Psoas muscle (tissue), 8 donors: ENCODE measurements around the gene KLHL29. TPM values are rescaled to one million over a fixed set of nuclear protein-coding genes. Genes with fewer than 3 reads are reported as not detected.

Experiments
- ATAC-seq, 4 donors: fragments of 200-7000 bp; cut with Tn5 transposase; one replicate each; pipeline ENCODE4 v1.9.1; 2020; ENCODE audit warnings: moderate library complexity in 3 of 4, mild to moderate bottlenecking in 2 of 4
- DNase-seq, 2 donors: peaks; one replicate each; pipeline ENCODE4 v3.0.0-alpha.2; 2020
- H3K27ac ChIP-seq: fragments of 200-600 bp; one replicate; pipeline ENCODE4 v1.8.0; 2022
- H3K27me3 ChIP-seq, 3 donors: fragments of 200-600 bp in 1 of 3; one replicate each; pipeline versions ENCODE4 v1.6.1 to v1.8.0; 2013 to 2022; ENCODE audit warnings: low read length in 2 of 3, mild to moderate bottlenecking in 2 of 3, moderate library complexity in 1 of 3; ENCODE audit not compliant: insufficient read depth in 3 of 3
- H3K36me3 ChIP-seq, 2 donors: fragments of 200-600 bp in 1 of 2; one replicate each; pipeline versions ENCODE4 v1.6.1 to v1.8.0; 2013 to 2022; ENCODE audit warnings: low read depth in 1 of 2, mild to moderate bottlenecking in 1 of 2, moderate library complexity in 1 of 2; ENCODE audit not compliant: insufficient read depth in 1 of 2
- H3K4me1 ChIP-seq: fragments of 200-600 bp; one replicate; pipeline ENCODE4 v1.8.0; 2022
- H3K4me3 ChIP-seq: fragments of 200-600 bp; one replicate; pipeline ENCODE4 v1.8.0; 2022; ENCODE audit warnings: mild to moderate bottlenecking
- H3K9me3 ChIP-seq: fragments of 200-600 bp; one replicate; pipeline ENCODE4 v1.8.0; 2022
- CTCF ChIP-seq: fragments of 200-600 bp; IDR thresholded peaks from one replicate; pipeline ENCODE4 v1.8.0; 2022; ENCODE audit warnings: antibody characterized with exemption
- WGBS, 3 donors: extraction: QIAGEN DNeasy Blood & Tissue Kit; methylation state at CpG; one replicate each; pipeline versions ENCODE4 v1.1.6 to v1.1.7; 2013; 5-methylcytosine and 5-hydroxymethylcytosine counted together
- intact Hi-C, 2 donors: fragments of 100-400 bp; cut with DNase I; formaldehyde crosslinking; loops; one replicate each; pipeline versions ENCODE4 v1.11.0 to v1.14.2; 2022
- polyA plus RNA-seq, 3 donors: library from polyadenylated mRNA; stranded (reverse); fragments of 200-250 nt; gene quantifications; one replicate each; pipeline ENCODE4 v1.2.3, GENCODE V29; 2013
- total RNA-seq, 4 donors: library from RNA; stranded (reverse); fragmentation: NEBNext Ultra II Directional in 2 of 4; extraction: Animal tissue kit (Norgen Biotek cat#: 25700) in 2 of 4; gene quantifications; one replicate each; pipeline versions ENCODE4 v1.2.1 to v1.2.4, GENCODE V29; 2021 to 2023
- donor health status: healthy with polysubstance abuse.
- donor health status: DM: no; HTN: no; CAD: no; lungs with moderate emphysema.
- donor health status: Bipolar disorder and iron deficiency.
- donor health status: healthy.
- donor health status: DM: yes; HTN: yes; CAD: no.
- donor health status: DM: no; HTN: no; CAD: no.
- donor health status: DM: no; HTN: no; CAD: no.
- donor health status: DM: yes; HTN: yes; CAD: no.

Gene KLHL29
- total and polyA plus RNA-seq, 7 donors = 4.4 to 14.1 (median 6.8) TPM

GRCh38 chr2:23653326-23653725 is 268.3 kb downstream of the KLHL29 start:
- Histone ChIP-seq H3K27ac (no peak overlapping the region), H3K27me3 (no peaks in the 10 kb centered on the region), H3K36me3 (no peaks in the 10 kb centered on the region), H3K4me3 (no peak overlapping the region), H3K9me3 (no peaks in the 10 kb centered on the region), H3K4me1 (no peaks in the 10 kb centered on the region)
- intact Hi-C loops = no loop called here
- ATAC-seq (no peak), DNase-seq (no peak)
- TF ChIP-seq CTCF = no peak
- 91 to 93% (median 92%) methylated on average over 7 of the region's 7 CpGs for WGBS, 3 donors

GRCh38 chr2:23654756-23655155 is 269.8 kb downstream of the KLHL29 start:
- WGBS, 3 donors = 96 to 98% (median 98%) methylated on average over 6 of the region's 6 CpGs
- ATAC-seq = no peak
- DNase-seq = no peak
- no peaks in the 10 kb centered on the region for H3K27me3 ChIP-seq
- H3K27ac ChIP-seq = no peak overlapping the region
- H3K9me3 ChIP-seq = no peaks in the 10 kb centered on the region
- H3K4me3 ChIP-seq = no peak overlapping the region
- TF ChIP-seq CTCF = no peak
- no peaks in the 10 kb centered on the region for H3K36me3 ChIP-seq
- intact Hi-C loops = no loop called here
- H3K4me1 ChIP-seq = no peaks in the 10 kb centered on the region

GRCh38 chr2:23655934-23656596 is 271.1 kb downstream of the KLHL29 start:
- WGBS, 3 donors = 32 to 51% (median 40%) methylated on average over 19 of the region's 19 CpGs
- Histone ChIP-seq H3K4me3 (no peak overlapping the region), H3K4me1 (no peaks in the 10 kb centered on the region), H3K9me3 (no peaks in the 10 kb centered on the region), H3K36me3 (no peaks in the 10 kb centered on the region), H3K27ac (no peak overlapping the region), H3K27me3 (no peaks in the 10 kb centered on the region)
- ATAC-seq (peak in 2 of 4 donors; percentile 23), DNase-seq (no peak)
- TF ChIP-seq CTCF = no peak
- intact Hi-C loops = no loop called here

- 18 to 45% (median 32%) methylated on average over 9 to 10 of the region's 10 CpGs for WGBS, 3 donors
- Histone ChIP-seq H3K9me3 (no peaks in the 10 kb centered on the region), H3K4me1 (no peaks in the 10 kb centered on the region), H3K27ac (no peak overlapping the region), H3K36me3 (no peaks in the 10 kb centered on the region), H3K4me3 (no peak overlapping the region), H3K27me3 (no peaks in the 10 kb centered on the region)
- peak; percentile 51 to 71 (median 62) for ATAC-seq
- peak in 1 of 2 donors; percentile 31 for DNase-seq
- TF ChIP-seq CTCF = no peak
- intact Hi-C loops = no loop called here
Observed at GRCh38 chr2:23656597-23656973, 271.6 kb downstream of the KLHL29 start.

- intact Hi-C loops = no loop called here
- Histone ChIP-seq H3K4me3 (no peak overlapping the region), H3K27ac (no peak overlapping the region), H3K4me1 (no peaks in the 10 kb centered on the region), H3K36me3 (no peaks in the 10 kb centered on the region), H3K9me3 (no peaks in the 10 kb centered on the region), H3K27me3 (no peaks in the 10 kb centered on the region)
- WGBS, 3 donors = 89 to 93% (median 91%) methylated on average over 1 of the region's 1 CpG
- no peak for ATAC-seq
- DNase-seq = no peak
- no peak for TF ChIP-seq CTCF
Observed at GRCh38 chr2:23657371-23657770, 272.4 kb downstream of the KLHL29 start.
